CD4-positive, alpha-beta T cell treated with Interleukin-4 for 4 hours (primary cell): ENCODE measurements around the gene MAPRE2.
"Not testable (repeated sequence)": the region's sequence is repeated elsewhere in the genome, so short reads cannot be mapped to it uniquely, and the experiment has no call there.

Experiments
- DNase-seq: peaks from one replicate; pipeline ENCODE4 v3.0.0-alpha.2; 2020

Gene MAPRE2

DNA sequence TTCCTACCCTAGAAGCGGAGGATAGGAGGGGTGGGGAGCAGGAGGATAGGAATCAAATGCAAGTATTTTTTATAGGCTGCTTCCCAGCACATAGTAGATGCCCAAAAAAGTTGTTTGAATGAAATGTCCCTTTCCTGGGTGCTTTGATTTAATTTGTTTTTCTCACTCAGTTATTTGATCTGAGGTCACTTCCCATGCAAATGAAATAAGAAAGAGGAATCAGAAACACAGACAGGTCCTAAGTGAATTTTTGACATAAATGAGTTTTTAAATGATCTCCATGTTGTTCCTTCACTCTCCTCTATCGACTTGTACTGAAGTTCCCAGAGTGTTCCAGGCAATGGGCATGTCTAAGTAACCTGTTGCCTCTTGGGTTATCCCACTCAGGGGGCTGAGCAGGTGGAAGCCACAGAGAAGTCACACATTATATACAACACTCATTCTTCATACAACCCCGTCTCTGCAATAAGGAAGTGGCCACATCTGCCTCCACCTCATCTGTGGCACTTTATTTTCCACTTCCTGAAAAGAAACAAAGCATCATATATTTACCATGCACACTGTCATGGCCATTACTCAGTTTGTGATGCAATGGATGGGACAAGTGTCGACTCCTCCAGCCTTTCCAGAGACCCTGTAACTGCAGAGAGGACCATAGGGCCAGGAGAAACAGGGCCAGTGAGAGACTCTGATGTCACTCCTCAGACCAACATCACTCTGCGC is 117.7 kb downstream of the MAPRE2 start:
- peak; percentile 21 for DNase-seq

DNA sequence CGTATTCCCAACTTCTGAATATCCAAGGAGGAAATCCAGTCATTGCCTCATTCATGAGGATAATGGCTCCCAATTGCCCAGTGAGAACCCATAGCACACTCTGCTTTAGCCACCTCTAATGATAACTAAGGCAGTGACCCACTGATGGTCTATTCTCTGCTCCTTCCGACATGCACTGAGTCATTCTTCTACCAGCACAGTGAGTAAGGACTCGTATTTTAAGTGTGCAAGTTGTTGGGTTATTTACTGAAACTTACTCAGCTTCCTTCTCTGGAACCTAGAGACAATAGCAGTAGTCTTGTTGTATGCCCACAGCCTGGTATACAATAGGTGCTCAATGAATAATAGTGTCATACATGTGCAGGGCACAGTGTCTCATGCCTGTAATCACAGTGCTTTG is 118.6 kb downstream of the MAPRE2 start:
- DNase-seq, result no peak

- no peak for DNase-seq
Measured at GRCh38 chr18:35161485-35161884, 120.3 kb downstream of the MAPRE2 start.

- DNase-seq, result no peak
Measured at GRCh38 chr18:35161934-35162333, 120.7 kb downstream of the MAPRE2 start.

DNA sequence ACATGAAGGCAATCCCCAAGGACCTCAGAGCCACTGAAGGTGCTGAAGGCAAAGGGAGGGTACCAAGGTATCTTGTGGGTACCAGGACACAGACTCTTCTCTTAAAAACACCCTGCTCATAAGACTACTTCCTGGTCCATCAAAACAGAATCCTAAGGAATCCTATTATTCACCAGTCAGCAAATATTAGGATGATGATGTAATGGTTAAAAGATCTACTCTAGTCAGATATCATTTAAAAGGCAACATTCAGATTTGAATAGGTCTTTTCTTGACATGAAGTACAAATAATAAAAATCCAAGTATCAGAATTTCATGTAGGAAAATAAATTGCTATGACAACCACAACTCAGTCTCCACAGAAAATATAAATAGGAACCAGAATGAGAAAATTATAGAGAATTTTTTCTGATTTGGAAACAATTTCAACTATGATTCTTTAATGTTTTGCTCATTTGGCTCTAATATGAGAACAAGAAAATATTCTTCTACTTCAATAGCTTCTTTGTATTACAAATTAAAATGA is 121.9 kb downstream of the MAPRE2 start:
- no peak for DNase-seq

GRCh38 chr18:35163721-35164120 is 122.5 kb downstream of the MAPRE2 start:
- no peak for DNase-seq

GRCh38 chr18:35164133-35164532 is 122.9 kb downstream of the MAPRE2 start:
- DNase-seq, result no peak

GRCh38 chr18:35167332-35167731 is 126.1 kb downstream of the MAPRE2 start:
- DNase-seq, result no peak

DNA sequence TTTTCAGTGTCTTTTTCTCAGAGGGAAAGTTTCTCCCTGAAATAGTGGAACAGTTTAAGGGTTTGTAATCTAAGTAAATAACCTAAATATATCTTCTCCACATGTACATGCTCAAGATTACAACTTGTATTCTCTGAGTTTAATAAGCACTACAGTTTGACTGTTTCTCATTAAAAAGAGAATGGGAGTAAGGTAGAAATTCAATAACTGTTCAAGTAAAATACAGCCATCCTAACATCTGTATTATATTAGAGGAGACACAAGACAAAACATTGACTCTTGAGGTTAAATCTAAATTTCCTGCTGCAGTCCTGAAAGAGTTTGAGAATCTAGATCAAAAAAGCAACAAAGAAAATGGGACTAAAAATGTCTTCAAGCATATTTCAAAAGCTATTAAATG is 126.6 kb downstream of the MAPRE2 start:
- no peak for DNase-seq

DNA sequence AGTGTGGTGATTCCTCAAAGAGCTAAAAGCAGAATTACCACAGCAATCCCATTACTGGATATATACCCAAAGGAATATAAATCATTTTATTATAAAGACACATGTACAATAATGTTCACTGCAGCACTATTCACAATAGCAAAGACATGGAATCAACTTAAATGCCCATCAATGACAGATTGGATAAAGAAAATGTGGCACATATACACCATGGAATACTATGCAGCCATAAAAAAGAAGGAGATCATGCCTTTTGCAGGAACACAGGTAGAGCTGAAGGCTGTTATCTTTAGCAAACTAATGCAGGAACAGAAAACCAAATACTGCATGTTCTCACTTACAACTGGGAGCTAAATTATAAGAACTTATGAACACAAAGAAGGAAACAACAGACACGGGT is 129.1 kb downstream of the MAPRE2 start:
- not testable (repeated sequence) for DNase-seq

DNA sequence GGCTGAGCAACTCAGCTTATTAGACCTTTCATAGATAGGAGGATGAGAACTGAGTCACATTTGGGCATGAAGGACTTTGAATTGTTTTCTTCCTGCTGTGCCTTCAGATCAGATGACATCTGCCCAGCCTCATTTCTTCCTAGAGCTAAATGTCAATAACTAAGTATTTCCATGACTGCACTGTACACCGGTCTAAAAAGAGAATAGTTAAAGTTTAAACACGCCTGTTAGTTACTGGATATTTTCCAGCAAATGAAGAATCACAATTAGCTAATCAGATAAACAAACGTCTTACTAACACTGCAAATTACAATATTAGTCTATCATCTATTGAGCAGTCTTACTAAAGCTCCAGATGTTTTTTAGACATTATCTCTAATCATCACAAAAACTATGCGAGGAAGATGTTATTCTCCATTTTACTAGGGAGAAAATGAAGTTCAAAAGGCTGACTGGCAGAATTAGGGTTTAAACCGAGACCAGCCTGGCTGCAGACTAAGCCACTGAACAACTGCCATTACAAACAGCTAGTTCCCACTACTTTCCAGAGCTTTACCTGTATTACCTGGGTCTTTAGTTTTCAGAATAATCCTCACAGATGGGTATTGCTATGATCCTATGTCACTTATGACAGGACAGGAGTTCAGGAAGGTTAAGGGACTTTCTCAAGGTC is 130.2 kb downstream of the MAPRE2 start:
- DNase-seq, result no peak

- no peak for DNase-seq
Measured at GRCh38 chr18:35172009-35172408, 130.8 kb downstream of the MAPRE2 start.

DNA sequence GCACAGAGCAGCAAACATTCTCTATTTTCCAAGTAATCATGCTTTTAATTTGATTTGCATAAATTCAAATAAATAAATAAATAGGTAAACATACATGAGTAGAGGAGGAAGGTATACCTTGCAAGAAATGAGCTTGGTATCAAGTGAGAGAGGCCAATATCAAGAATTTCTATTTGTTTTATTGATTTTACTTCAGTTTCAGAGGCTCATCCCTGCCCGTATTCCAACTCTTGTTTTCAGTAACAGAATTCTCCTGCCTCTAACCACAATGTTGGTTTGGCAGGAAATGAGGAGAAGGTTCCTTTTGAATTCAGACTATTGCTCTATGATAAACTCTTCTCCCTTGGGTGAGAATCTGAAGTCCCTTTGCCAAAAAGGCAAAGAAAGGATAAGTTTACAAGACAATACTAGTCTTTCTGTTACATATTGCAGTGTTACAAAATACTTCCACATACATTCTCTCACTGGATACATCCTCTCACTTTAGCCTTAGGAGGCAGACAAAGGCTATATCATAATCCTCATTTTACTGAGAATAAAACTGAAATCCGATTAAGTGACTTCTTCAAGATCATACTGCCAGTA is 131.3 kb downstream of the MAPRE2 start:
- no peak for DNase-seq

- no peak for DNase-seq
Measured at GRCh38 chr18:35174093-35174731, 133.0 kb downstream of the MAPRE2 start.

- DNase-seq, result no peak
Measured at GRCh38 chr18:35174745-35175144, 133.5 kb downstream of the MAPRE2 start.

GRCh38 chr18:35176925-35177324 is 135.7 kb downstream of the MAPRE2 start:
- no peak for DNase-seq

GRCh38 chr18:35178260-35178659 is 137.0 kb downstream of the MAPRE2 start:
- DNase-seq, result no peak

DNA sequence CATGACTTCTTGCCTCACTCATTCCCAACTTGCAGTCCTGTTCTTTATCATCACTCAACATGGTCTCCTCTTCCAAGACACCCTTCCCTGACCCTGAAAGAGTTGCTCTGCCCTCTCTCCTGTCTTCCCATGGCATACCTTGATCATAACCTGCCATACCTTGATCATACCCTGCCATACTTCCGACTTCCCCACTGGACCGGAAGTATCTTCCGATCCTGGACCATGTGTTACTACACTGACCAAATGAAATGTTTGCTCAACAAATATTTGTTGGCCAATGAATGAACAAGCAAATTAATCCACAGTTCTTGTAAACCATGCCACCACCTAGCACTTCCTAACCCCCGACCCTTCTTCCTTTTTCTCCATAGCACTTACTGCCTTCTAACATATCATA is 138.7 kb downstream of the MAPRE2 start:
- no peak for DNase-seq

DNA sequence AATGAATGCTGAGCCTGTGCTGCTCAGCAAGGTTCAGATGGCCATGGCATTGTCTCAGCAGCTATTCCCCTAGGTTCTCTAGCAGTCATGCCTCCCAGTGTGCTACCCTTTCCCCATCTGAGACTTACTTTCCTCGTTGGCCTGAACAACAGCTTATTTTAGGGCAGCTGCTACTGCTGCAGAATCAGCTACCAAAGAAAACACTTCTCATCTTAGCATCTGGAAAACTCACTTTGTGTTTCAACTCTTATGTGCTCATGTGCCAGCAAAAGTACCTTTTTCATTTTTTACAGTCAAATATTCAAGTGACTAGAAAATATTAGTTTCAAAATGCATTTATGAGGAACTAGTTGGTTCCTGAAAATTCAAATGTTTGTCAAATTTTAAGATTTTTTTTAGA is 139.2 kb downstream of the MAPRE2 start:
- no peak for DNase-seq

DNA sequence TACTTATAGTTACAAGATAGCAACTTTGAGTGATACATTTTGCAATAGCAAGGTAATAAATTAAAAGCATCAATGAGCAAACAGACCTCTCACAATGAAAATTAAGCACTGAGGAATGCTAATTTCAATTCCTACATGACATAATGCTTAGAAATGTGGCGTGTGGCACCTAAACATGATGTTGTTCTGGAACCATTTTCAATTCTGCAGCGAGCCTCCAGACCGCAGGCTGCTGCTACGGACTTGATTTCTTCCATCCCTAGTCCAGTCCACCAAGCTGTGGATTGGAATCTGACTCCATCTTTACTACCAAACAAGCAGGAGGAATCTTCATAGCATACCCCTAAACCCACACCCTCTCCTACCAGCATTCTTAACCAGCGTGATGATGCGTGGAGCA is 140.9 kb downstream of the MAPRE2 start:
- DNase-seq, result no peak

DNA sequence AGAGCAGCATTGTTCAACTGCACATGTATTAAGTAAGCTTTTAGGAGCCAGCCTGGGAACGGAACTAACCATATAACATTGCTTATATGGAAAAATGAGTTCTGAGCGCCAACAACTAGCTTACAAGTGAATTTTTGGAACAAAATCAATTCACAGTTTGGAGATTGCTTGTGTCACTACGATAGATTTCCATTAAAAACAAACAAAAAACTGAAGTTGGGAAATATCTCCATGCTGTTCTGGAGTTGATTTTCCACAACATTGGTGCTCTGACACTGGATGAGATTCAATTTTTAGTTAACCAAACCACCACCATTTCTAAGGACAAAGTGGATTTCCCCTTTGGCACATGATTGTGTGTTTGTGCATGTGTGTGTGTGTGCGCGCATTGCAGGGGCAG is 142.7 kb downstream of the MAPRE2 start:
- DNase-seq, result no peak

GRCh38 chr18:35185771-35186170 is 144.6 kb downstream of the MAPRE2 start:
- no peak for DNase-seq

DNA sequence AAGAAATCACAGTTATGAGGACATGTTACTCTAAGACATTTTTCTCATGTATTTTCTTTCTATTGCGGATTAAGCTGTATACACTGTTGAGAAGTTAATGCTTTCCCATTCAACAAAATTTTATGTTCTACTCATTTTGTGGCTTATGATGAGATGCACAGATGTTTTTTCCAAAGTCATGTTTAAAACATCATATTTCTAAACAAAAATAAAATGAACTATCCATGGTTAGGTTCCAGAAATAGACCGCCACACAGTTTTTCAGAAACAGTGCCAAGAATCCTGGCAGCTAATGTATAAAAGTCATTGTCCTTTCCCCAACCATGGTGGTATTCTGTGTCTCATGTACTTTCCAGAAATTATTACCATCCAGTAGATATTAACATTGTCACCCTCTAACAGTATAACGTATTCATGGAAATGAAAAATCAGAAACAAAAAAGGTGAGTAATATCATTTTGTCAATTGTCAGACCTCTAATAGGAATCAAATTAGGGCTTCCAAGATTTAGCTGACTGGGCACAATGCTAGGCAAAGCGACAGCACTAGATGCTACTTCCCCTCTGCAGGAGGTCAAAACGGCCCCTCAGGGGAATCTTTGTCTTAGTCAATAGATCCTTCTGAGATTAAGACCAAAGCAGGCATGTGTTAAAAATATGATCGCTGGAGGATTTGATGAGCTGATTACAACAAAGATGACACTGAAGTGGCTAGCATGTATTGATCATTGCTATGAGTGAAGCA is 145.2 kb downstream of the MAPRE2 start:
- no peak for DNase-seq
